H7 (cell line): Measurements from ENCODE around the gene PTH2R. TPM values are rescaled to one million over a fixed set of nuclear protein-coding genes. Genes with fewer than 3 reads are reported as not detected.
"Not testable (repeated sequence)": the region's sequence is repeated elsewhere in the genome, so short reads cannot be mapped to it uniquely, and the experiment has no call there.

Source experiments
- DNase-seq: peaks from one replicate; pipeline ENCODE4 v3.0.0; 2012
- H3K27me3 ChIP-seq: 2 replicates; pipeline ENCODE4 v1.6.0; 2011; ENCODE audit warnings: mild to moderate bottlenecking, low read length; ENCODE audit not compliant: control insufficient read depth, insufficient read depth
- H3K36me3 ChIP-seq: replicated peaks from 2 replicates; pipeline ENCODE4 v1.5.1; 2011; ENCODE audit warnings: low read length; ENCODE audit not compliant: control insufficient read depth, insufficient read depth
- H3K4me3 ChIP-seq: 2 replicates; pipeline ENCODE4 v1.5.1; 2011; ENCODE audit warnings: low read depth, mild to moderate bottlenecking, control low read depth, low read length, moderate library complexity; ENCODE audit not compliant: insufficient read depth
- total RNA-seq: library from RNA; depleted of rRNA; stranded (reverse); fragments of >200 nt; shearing (Covaris generic); gene quantifications from 2 replicates; pipeline ENCODE4 v1.2.3, GENCODE V29; 2014; rRNA removed

The PTH2R gene
- total RNA-seq, 1 experiment from 2014 or later: 0.03 TPM

GRCh38 chr2:208523069-208523468 lies 116.5 kb downstream of the PTH2R start:
- H3K36me3 ChIP-seq, H3K4me3 ChIP-seq, DNase-seq, H3K27me3 ChIP-seq: not testable (repeated sequence)

DNA sequence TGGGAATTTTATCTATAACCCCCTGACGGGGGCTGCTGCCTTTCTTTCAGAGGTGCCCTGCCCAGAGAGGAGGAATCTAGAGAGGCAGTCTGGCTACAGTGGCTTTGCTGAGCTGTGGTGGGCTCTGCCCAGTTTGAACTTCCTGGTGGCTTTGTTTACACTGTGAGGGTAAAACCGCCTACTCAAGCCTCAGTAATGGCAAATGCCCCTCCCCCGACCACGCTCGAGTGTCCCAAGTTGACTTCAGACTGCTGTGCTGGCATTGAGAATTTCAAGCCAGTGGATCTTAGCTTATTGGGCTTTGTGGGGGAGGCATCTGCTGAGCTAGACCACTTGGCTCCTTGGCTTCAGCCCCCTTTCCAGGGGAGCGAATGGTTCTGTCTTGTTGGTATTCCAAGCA lies 118.6 kb downstream of the PTH2R start:
- DNase-seq, H3K36me3 ChIP-seq, H3K4me3 ChIP-seq, H3K27me3 ChIP-seq: not testable (repeated sequence)

- H3K27me3 ChIP-seq: no peaks in the 10 kb centered on the region
- H3K36me3 ChIP-seq: no peaks in the 10 kb centered on the region
- no peak overlapping the region for H3K4me3 ChIP-seq
These were observed 123.2 kb downstream of the PTH2R start for GRCh38 chr2:208529796-208530195.

DNA sequence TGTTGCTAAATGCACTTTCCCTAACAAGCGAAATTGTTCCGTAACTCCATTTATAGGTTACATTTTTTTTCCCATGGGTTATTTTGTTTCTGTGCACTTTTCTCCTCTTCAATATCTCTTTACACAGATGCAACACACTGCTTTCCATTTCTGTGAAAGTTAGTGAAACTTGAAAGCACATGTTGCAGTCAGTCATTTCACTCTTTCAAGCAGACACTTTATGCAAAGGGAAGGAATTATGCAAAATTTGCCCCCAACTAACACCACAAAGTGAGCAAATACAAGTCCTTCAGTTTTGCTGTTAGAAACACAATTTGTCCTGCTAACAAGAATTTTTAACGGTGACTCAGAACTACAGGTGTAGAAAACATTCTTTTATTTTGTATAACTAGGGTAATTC lies 124.8 kb downstream of the PTH2R start:
- no peaks in the 10 kb centered on the region for H3K36me3 ChIP-seq
- no peak for DNase-seq

More at GRCh38 chr2:208529796-208530195, 123.2 kb downstream of the PTH2R start:
- DNase-seq: no peak

DNA sequence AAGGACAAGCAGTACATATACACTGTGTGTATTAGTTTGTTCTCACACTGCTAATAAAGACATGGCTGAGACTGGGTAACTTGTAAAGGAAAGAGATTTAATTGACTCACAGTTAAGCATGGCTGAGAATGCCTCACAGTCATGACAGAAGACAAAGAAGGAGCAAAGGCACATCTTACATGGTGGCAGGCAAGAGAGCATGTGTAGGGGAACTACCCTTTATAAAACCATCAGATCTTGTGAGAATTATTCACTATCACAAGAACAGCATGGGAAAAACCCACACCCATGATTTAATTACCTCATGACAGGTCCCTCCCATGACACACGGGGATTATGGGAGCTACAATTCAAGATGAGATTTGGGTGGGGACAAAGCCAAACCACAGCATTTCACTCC lies 129.0 kb downstream of the PTH2R start:
- not testable (repeated sequence) for DNase-seq, H3K4me3 ChIP-seq, H3K27me3 ChIP-seq, H3K36me3 ChIP-seq

More for the DNA sequence above, 124.8 kb downstream of the PTH2R start:
- Histone ChIP-seq H3K27me3 (no peaks in the 10 kb centered on the region), H3K4me3 (no peak overlapping the region)

GRCh38 chr2:208541461-208541988 lies 134.9 kb downstream of the PTH2R start:
- Histone ChIP-seq H3K36me3 (no peaks in the 10 kb centered on the region), H3K4me3 (no peak overlapping the region), H3K27me3 (no peaks in the 10 kb centered on the region)
- no peak for DNase-seq

DNA sequence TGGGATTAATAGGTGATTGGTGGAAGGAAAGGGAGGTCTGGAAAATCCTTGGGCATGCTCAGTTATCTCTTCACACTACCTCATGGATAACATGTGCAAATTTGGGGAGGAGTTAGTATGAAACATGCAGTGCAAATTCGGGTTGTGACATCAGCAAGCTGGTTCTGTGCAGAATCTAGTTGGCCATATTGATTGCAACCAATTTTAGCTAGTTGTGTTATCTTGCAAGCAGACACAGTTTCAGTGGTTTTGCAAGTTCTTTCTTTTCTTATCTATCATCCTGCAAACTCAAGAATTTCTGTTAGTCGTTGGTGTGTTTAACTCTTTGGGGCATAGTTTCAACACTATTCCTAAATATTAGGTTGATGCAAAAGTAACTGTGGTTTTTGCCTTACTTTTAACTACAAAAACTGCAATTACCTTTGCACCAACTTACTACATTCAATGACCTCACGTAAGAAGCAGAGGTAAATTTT lies 135.4 kb downstream of the PTH2R start:
- Histone ChIP-seq H3K4me3 (no peak overlapping the region), H3K27me3 (no peaks in the 10 kb centered on the region), H3K36me3 (no peaks in the 10 kb centered on the region)
- no peak for DNase-seq

DNA sequence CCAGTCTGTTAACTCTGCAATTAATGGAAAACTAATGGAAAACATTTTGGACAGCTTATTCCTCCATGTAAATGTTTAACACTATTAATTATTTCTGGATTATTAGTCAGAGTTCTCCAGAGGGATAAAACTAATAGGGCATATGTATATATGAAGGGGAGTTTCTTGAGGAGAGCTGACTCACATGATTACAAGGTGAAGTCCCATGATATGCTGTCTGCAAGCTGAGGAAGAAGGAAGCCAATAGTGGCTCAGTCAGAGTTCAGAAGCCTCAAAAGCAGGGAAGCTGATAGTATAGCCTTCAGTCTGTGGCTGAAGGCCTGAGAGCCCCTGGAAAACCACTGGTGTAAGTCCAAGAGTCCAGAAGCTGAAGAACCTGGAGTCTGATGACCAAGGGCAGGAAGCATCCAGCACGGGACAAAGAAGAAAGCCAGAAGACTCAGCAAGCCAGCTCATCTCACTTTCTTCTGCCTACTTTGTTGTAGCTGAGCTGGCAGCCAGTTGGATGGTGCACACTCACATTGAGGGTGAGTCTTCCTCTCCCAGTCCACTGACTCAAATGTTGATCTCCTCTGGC lies 136.0 kb downstream of the PTH2R start:
- DNase-seq: no peak
- H3K4me3 ChIP-seq: no peak overlapping the region
- H3K27me3 ChIP-seq: no peaks in the 10 kb centered on the region
- no peaks in the 10 kb centered on the region for H3K36me3 ChIP-seq

Other genes starting within 250 kb of the PTH2R start
- not detected in 2 replicates for gene CRYGA, start 243.2 kb upstream of the PTH2R start, total RNA-seq
- 0.76 TPM in 1 of 2 replicates, not detected in the other for gene C2orf80, start 216.8 kb upstream of the PTH2R start, total RNA-seq
- 347 and 410 TPM in 2 replicates for gene IDH1, start 151.7 kb upstream of the PTH2R start, total RNA-seq
- gene PIKFYVE, start 140.5 kb upstream of the PTH2R start, total RNA-seq: 27.8 and 38.8 TPM in 2 replicates